NOMO-1 (cell line): Measurements from ENCODE around the gene PTGER1.
A peak's percentile ranks its signal among the peaks of the same experiment; 100 is the strongest.

ENCODE experiments used
- DNase-seq, 2 experiments: peaks; one replicate each; lab custom pipeline; 2025; ENCODE audit not compliant: unreplicated experiment in 2 of 2; lab: John Stamatoyannopoulos, UW

Gene PTGER1

DNA sequence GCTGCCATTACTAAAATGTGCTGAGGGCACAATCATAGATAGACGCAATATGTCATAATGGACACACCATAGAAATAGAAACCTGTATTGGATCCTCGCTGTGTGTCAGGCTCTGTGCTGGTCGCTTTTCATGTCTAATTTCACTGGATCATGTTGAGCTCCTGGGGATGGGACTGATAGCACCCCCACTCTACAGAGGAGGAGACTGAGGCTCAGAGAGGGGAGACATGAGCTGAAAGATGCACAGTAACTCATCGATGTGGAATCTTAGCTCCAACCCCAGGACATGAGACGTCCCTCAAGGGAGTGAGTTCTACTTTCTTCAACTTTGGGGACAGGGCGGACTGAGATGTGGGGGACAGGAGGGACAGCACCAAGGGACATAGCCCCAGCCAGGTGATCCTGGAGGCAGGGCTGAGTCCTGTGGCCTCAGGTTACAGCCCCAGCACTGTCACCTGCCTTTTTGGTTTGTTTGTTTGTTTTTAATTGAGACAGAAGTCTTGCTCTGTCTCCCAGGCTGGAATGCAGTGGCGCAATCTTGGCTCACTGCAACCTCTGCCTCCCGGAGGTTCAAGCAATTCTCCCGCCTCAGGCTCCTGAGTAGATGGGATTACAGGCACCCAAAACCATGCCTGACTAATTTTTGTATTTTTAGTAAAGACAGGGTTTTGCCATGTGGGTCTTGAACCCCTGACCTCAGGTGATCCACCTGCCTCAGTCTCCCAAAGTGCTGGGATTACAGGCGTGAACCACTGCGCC lies 27.4 kb upstream of the PTGER1 start:
- no peak for DNase-seq

DNA sequence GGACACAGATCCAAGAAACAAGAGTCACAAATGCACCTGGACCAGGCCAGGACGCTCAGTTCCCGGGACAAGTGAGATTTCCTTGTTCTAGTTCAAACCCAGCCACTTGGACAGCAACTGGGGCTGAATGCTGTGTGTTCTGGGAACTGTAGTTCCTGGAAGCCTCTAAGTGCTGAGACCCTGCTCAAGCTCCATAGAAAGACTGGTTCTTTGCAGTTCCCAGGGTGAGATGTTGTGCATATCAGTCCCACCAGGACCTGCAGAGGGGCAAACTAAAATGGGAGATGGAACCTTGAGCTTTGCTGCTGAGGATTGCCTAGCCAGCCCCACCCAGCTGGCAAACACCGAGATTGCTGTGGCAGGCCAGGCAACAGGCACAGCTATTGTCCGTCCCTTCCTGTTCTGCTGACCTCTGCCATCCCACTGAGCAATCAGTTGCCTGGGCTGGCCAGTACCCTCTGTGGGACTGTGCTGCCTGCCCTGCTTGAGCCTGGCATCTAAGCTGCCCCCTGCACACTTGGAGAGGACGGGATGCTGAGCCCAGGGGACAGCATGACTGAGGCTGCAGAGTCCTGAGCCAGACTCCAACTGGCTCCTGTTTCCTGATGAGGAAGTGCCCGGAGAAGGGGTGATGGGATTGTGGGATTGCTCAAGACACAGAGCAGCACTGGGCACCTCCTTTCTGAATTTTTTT lies 22.2 kb upstream of the PTGER1 start:
- DNase-seq, result no peak

DNA sequence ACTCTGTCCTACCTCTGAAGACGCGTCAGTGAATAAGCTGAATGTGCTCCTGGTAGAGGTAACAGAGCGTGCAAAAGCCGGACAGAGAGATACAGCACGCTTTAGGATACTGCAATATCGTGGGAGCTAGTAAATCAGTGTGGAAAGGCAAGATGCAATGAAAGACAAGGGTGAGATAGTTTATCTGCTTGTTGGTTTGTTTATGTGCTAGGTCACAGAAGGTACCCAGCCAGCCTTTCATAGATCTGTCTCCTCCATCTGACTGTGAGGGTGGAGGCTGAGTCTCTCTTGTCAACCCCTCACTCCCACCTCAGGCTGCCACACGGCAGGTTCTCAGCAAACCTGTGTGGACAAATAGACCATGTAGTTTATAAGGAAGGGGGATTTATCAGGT lies 21.7 kb upstream of the PTGER1 start:
- DNase-seq, result no peak

DNA sequence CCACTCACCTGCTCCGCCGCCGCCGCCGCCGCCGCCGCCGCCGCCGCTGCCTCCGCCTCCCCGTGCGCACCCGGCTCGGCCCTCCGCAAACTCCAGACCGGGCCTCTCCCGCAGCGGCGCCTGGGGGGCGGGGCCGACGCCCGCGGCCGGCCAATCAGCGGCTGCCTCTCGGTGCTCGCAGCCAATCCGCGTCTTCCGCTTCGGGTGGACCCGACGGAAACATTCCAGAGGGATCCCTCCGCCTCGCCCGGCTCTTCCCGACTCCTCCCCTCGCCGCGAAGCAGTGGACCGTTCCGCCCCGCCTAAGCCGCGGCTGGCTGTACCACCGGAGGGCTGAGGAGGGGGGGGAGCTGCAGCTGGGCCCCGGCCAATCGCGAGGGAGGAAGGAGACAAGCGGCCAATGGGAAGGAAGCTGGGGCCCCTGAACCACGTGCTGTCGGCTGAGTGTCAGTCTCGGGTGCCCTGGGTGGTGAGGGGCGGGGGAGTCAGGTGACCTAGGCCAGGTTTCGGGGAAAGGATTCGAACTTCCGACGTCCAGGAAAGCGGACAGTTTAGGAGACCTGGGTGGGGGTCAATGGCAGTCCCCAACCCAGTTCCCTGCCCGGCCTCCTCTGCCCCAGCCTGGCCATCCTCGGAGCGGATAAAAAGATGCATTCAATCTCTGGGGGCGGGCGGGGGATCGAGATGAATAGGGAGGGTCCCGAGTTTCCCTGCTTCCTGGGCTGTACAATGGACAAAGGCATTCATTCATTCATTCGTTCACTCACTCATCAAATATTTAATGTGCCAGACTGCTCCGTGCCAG lies 21.1 kb upstream of the PTGER1 start, which contains the start of gene GIPC1:
Gene GIPC1, minus strand, starts transcription at position 99 of the 805 bp plus-strand sequence. CDS start 13,151 bp downstream, outside the sequence.
- peak; percentile 84 to 90 for DNase-seq

DNA sequence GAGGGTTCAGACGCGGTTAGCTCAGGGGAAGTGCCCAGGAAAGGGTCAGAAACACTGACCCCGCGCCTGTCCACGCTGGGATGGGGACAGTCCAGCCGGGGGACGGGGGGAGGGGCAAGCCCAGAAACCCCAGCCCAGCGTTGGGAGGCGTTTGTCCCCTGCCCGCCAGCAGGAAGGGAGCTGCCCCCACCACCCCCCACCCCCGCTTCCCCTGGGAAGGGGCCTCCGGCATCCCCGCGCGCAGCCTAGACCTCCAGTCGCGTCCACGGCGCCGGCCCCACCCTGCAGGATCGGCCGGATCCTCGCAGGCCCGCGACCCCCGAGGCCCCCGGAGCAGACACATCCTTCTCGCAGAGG lies 20.5 kb upstream of the PTGER1 start:
- DNase-seq, result no peak

DNA sequence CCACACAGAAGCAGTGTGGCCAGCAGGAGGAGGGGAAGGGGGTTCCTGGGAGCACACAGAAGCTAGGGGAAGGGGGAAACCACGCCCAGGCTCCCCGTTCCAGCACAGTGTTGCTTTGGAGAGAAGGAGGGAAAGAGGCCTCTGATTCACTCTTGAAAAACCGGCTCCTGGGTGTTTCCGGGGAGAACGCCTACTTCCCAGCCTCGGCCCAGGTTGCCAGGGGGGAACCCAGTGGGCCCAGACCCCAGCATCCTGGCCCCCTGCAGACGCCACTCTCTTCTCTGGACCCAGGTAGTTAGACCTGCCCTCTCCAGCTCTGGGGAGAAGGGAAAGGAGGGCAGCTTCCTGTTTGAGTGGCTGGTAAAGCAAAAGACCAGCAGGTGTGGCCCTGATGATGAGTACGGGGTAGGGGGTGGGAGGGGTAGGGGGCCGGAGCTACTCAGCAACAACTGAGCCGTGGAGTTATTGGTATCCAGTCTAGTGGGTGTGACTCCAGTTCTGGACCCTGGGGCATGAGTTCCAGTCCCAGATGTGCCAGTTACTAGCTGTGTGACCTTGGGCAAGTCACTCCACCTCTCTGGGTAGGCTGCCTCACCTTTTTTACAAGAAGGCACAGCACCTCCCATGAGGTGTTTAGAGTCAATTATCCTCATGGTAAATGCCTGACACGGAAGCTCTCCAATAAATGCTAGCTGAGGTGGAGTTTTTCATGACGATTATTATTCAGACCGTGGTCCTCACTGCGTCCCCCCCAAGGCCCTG lies 19.9 kb upstream of the PTGER1 start:
- DNase-seq, result no peak

DNA sequence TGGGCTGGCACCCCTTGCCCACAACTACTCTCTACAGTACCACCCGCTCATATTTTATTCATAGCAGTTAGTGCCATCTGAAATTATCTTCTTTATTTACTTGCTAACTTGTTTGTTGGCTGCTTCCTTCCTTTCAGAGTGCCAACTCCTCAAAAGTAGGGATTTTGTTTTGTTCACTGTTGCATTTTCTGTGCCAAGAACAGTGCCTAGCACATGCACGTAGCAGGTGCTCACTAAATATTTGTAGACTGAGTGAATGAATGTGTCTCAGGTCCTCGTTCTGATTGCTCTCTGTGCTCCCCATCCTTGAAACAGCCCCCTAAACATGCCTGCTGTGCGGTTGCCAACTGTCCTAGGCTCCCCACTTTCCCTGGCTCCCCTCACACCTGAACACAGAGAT lies 19.3 kb upstream of the PTGER1 start:
- no peak for DNase-seq

DNA sequence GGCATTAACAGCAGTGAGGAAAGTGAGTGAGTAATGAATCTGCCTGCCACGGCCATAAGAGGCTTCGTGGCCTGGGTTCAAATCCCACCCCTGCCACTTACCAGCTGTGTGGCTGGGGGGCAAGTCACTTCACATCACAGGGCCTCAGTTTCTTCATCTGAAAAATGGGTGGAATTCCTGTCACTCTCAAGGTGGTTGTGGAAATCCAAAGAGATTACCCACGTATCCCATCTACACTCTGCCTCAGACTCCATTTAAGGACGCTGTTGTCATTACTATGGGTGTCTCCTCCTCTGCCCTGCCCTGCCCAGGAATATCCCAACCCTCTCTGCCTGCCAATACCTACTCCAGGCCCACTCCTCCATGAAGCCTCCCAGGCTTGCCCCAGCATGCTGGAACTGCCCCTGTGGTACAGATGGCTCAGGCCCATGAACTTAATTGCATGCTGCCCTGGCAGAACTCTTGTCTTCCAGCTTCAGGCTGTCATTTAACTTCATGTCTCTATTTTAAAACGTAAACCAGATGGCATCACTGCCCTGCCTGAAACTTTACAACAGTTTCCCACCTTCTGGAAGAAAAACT lies 17.7 kb upstream of the PTGER1 start:
- DNase-seq, result no peak

DNA sequence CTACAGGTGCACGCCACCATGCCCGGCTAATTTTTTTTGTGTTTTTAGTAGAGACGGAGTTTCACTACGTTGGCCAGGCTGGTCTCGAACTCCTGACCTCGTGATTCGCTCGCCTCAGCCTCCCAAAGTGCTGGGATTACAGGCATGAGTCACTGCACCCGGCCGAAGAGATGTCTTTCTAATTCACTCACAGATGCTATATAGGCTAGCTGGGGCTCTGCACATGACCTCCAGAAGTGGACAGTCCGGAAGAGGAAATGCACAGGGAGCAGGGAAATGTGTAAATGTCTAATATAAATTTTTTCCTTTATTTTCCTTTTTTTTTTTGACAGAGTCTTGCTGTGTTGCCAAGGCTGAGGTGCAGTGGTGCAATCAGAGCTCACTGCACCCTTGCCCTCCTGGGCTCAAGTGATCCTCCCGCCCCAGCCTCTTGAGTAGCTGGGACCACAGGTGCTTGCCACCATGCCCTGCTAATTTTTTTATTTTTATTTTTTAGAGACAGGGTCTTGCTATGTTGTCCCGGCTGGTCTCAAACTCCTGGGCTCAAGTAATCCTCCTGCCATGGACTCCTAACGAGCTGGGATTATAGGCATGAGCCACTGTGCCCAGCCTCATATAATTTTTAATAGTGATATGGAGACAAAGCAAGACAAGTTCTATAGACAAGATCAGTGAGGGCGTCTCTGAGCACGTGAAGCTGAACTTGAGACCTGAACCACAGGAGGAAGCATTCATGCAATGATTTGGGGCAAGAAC lies 12.4 kb upstream of the PTGER1 start:
- no peak for DNase-seq

DNA sequence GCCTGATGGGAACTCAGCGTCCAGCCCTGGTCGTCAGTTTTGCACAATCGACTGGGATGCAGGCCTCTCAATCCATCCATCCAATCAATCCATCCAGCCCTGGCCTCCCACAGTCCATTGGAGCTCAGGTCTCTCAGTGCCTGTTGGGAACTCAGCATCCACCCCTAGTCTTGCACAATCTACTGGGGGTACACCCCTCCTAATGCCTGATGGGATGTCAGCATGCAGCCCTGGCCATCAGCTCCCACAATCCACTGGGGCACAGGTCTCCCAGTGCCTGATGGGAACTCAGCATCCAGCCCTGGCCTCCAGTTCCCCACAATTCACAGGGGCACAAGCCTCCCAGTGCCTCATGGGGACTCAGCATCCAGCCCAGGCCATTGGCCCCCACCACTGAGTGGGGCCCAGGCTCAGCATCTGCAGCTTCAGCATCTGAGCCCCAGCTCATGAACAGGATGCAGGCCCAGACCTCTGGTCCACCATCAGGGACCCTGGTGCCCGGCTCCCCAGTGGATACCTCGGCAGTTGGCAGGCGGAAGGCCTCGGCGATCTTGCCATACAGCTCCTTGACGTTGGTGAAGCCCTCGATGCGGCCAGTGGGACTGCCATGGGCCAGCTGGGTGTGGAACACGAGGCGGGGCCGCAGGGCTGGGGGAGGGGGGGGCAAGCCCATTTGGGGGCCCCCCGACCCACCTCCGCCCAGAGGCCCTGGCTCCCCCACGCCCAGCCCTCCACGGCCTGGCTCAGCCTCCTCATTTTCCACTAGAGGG lies 7.2 kb upstream of the PTGER1 start:
- DNase-seq, result no peak

DNA sequence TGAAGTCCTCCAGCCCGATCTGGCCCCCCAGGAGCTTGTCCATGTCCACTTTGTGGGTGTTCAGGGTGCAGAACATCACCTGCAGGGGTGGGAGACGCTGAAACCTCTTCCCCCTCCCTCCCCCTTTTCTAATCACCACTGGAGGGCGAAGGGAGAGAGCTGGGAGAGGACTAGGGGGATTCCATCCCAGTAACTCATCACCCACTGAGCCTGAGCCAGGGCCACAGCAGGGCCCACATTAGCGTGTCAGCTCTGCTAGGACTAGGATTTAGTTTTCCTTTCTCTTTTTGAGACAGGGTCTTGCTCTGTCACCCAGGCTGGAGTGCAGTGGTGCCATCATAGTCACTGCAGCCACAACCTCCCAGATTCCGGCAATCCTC lies 5.5 kb upstream of the PTGER1 start:
- no peak for DNase-seq

DNA sequence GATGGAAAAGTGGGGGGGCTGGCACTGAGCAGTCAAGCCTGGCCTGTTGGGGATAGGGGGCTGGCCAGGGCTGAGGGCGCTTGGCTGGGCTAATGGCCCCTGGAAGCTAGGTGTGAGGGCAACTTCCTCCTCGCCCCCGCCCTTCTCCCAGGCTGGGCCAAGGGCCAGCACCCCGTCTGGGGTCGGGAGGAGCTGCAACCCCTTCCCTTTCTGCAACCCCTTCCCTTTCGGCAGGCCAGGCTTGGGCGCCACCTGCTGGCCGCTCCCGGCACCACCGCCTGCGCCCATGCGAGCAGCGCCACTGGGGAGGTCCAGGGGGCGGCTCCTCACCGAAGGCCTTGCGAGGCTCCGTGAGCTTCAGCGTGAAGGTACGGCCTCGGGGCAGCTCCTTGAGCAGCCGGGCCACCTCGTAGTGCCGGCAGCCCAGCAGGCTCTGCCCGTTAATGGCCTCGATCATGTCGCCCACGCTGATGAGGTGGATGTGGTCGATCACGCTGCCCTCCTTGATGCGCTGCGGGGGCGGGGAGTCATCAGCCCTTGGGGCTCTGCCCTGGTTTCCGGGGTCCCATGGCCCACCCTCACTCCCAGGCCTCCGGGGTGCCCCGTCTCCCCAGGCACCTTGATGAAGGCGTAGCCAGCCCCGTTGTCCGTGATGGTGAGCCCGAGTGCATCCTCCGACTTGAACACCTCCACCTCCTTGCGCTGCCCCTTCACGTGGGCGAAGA lies 5.0 kb upstream of the PTGER1 start:
- peak; percentile 30 to 53 for DNase-seq

DNA sequence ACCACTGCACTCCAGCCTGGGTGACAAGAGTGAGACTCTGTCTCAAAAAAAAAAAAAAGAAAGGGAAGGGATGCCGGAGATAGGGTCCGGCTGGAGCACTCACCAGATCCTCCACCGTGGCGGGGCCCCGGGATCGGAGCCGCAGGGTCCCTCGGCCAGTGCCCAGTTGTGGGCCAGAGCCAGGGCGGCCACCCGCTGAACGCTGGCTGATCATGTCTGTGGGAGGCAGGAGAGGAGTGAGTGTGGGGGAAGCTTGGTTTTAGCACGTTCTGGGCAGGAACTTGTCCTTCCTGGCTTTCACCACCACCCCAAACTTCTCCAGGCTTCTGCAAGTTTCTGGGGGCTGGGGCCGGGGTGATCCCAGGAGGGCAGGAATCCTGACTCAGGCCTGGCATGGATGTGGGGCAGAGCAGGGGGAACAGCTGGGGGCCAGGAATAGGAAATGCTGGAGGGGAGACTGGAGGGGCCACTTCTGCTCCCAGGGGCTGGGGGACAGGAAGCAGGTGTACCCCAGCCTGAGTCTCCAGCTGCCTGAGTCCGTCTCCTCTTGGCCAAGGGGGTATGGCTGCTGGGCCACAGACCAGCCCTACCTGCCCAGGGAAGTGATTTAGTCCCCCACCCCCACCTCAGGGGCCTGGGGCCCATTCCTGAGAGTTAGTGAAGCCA lies 4.3 kb upstream of the PTGER1 start:
- DNase-seq, result no peak

DNA sequence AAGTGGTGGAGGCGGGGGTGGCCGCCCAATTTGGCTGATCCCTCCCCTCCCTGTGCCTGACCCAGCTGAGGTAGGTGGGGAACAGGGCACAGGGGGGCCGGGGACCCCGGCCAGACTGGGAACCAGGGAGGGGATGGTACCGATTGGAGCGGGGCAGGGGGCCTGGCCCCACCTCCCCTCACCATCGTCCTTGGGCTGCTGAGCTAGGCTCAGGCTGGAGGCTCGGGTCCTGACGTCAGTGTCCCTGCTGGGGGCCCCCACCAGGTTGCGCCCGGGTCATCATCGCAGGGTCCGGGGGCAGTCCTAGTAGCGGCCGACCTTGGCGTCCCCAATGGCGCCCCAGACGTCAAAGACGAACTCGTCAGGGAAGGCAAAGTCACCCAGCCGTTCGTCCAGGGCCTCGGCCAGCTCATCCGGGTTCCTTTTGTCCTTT lies 3.0 kb upstream of the PTGER1 start:
- DNase-seq, result no peak

DNA sequence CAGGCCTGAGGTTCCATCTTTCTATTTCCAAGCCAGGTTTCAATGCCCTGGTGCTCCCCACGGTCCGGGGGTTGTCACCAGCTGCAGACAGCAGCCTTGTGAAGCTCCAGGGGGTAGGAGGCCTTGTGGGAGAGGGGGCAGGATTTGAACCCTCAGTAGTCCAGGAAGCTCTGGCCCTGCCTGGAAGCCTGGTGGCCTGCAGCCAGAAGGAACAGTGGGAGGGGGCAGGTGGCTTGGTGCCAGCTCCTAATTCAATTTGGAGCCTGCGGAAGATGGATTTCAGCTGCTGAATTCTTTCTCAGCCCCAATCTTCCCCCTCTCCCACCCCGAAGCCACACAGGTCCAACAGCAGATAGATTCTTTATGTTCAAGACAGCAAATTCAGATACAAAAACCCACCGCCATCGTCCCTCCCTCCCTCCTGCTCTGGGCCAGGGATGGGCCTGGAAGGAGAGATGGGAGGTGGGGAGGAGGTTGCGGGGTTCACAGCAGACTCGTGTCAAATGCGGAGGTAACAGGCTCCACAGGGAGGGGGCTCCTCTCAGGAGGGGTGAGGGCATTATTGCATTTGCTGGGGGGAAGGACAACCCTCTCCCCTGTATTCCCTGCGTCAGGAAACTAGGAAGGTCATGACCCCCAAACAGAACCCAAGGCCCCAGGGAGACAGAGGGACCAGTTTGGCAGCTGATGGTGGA lies 2.4 kb upstream of the PTGER1 start:
- no peak for DNase-seq

DNA sequence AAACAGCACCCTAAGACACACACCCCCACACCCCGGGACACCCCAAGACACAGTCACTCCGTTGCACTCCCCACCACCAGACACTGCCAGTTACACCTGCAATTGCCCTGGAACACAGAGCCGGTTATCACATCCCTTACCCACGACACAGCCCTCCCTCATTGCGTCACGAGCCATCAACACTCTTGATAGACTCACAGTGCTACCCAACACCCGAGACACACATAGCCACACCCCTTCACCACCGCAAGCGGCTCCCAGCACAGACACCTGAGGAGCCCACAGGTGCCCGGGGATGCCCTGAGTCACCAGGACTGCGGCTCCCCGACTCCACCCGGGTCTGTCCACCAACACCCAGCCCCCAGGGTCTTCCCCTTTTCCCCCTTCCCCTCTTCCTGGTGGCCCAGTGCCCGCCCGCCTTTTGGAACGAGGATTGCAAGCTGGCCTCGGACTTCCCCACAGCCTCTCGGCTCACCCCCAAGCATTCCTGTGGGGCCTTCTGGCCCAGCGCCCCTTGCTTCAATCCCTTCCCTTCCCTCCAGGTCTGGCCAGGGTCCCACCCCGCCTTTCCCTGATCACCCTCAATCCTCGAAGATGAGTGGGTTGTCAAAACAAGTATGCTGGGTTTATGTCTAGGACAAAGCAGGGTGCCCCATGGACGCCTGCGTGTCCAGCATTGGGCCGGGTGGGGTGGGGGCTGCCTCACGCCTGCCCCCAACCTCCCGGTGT lies 1.7 kb upstream of the PTGER1 start:
- peak; percentile 51 to 67 for DNase-seq

DNA sequence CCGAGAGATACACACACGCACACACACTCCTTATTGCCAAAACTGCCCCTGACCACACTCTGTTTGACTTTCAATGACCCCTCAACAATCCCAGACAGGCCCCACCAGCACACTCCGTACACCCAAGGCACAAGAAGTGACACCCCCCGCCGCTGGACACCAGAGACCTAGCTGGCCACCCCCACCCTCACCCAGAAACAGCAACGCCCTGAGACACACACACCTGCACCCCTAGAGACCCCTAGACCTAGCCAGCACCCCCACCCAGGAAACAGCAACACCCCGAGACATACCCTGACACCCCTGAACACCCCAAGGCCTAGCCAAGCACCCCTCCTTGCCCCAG lies 1.1 kb upstream of the PTGER1 start:
- no peak for DNase-seq
